ENCODE data around the gene SUSD3.

DNA sequence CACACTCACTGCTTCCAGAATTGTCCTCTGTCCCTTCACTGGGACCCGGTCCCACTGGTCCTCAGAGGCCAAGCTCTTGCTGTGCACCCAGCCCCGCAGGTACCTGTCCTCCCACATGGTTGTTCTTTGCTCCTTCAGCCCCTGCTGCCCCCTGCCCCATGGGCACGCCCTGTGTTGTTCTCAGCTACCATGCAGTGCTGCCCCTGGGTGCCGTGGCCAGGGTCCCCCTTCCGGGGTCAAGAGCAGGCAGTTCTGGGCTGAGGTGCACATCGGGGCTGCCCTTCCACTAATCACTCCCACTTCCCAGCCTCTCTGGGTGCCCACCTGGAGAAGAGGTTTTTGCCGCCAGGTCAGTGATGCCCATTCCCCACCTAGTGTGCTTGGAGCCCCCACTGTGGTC is 31.9 kb upstream of the SUSD3 start:
- TF ChIP-seq CHD1 (IDR thresholded peaks at IDR 0.05; ENCODE audit: low read depth, low read length) (no peak), POLR2AphosphoS5 (IDR thresholded peaks at IDR 0.05; ENCODE audit: low read depth, low read length) (no peak), ZNF274 (IDR thresholded peaks at IDR 0.05; ENCODE audit: borderline replicate concordance, extremely low read depth, low read length) (no peak), RNF2 (IDR thresholded peaks at IDR 0.05; ENCODE audit: borderline replicate concordance, low read depth, low read length, missing control alignments, poor library complexity, severe bottlenecking) (no peak), POLR2A (IDR thresholded peaks at IDR 0.05; ENCODE audit: control extremely low read depth in 1 of 2, low read depth in 2 of 2, low read length in 2 of 2) (no peak), HDAC2 (IDR thresholded peaks at IDR 0.05; ENCODE audit: borderline replicate concordance in 1 of 2, low read depth in 2 of 2, low read length in 2 of 2) (no peak)
- TF ChIP-seq, protein P1, sequence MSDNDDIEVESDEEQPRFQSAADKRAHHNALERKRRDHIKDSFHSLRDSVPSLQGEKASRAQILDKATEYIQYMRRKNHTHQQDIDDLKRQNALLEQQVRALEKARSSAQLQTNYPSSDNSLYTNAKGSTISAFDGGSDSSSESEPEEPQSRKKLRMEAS (IDR thresholded peaks at IDR 0.05), result no peak
- TF ChIP-seq, protein P2, sequence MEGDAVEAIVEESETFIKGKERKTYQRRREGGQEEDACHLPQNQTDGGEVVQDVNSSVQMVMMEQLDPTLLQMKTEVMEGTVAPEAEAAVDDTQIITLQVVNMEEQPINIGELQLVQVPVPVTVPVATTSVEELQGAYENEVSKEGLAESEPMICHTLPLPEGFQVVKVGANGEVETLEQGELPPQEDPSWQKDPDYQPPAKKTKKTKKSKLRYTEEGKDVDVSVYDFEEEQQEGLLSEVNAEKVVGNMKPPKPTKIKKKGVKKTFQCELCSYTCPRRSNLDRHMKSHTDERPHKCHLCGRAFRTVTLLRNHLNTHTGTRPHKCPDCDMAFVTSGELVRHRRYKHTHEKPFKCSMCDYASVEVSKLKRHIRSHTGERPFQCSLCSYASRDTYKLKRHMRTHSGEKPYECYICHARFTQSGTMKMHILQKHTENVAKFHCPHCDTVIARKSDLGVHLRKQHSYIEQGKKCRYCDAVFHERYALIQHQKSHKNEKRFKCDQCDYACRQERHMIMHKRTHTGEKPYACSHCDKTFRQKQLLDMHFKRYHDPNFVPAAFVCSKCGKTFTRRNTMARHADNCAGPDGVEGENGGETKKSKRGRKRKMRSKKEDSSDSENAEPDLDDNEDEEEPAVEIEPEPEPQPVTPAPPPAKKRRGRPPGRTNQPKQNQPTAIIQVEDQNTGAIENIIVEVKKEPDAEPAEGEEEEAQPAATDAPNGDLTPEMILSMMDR (IDR thresholded peaks at IDR 0.05; ENCODE audit: control extremely low read depth in 1 of 3, insufficient read depth in 1 of 3, low read depth in 1 of 3, low read length in 3 of 3), result no peak

Data from H1 (cell line).